Measurements from ENCODE around the gene MARVELD3. TPM values are rescaled to one million over a fixed set of nuclear protein-coding genes. Genes with fewer than 3 reads are reported as not detected.
"Not testable (repeated sequence)": the region's sequence is repeated elsewhere in the genome, so short reads cannot be mapped to it uniquely, and the experiment has no call there.

The MARVELD3 gene, protein sequence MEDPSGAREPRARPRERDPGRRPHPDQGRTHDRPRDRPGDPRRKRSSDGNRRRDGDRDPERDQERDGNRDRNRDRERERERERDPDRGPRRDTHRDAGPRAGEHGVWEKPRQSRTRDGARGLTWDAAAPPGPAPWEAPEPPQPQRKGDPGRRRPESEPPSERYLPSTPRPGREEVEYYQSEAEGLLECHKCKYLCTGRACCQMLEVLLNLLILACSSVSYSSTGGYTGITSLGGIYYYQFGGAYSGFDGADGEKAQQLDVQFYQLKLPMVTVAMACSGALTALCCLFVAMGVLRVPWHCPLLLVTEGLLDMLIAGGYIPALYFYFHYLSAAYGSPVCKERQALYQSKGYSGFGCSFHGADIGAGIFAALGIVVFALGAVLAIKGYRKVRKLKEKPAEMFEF
- not detected for total RNA-seq

- ATAC-seq (replicated peaks in 1 of 2) (peak; percentile 31 to 39), DNase-seq (peak; percentile 25 to 27)
- Mint-ChIP-seq H3K4me3 (peak within 1 kb of the TSS; percentile 65 to 68), H3K9me3 (no peaks in the 10 kb centered on the region), H3K4me1 (ENCODE audit: low read depth) (peaks cover 9% of the 10 kb centered on the region), H3K36me3 (ENCODE audit: insufficient read depth in 2 of 2) (no peaks in the 10 kb centered on the region), H3K27me3 (ENCODE audit: low read depth) (peaks cover 13% of the 10 kb centered on the region), H3K27ac (no peak within 1 kb of the TSS)
Measured at GRCh38 chr16:71626018-71626857, at the start of gene MARVELD3. MARVELD3 (plus strand) TSS chr16:71626184; CDS start chr16:71626230, 46 bp downstream.

GRCh38 chr16:71576971-71577370 is 49.0 kb upstream of the MARVELD3 start, which contains the start of gene TAT:
TAT (minus strand) TSS chr16:71577092; CDS start chr16:71576415, 677 bp downstream.
- Mint-ChIP-seq H3K27ac (no peak within 1 kb of the TSS), H3K9me3 (no peaks in the 10 kb centered on the region), H3K36me3 (ENCODE audit: insufficient read depth in 2 of 2) (no peaks in the 10 kb centered on the region), H3K4me3 (no peak within 1 kb of the TSS), H3K4me1 (ENCODE audit: low read depth) (no peaks in the 10 kb centered on the region), H3K27me3 (ENCODE audit: low read depth) (peaks cover 16% of the 10 kb centered on the region)
- DNase-seq (no peak), ATAC-seq (replicated peaks in 1 of 2) (no peak)

DNA sequence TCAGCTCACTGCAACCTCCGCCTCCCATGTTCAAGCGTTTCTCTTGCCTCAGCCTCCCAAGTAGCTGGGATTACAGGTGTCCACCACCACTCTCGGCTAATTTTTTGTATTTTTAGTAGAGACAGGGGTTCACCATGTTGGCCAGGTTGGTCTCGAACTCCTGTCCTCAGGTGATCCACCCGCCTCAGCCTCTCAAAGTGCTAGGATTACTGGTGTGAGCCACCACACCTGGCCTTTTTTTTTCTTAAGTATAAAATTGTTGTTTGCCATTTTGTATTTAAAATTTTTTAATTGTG is 43.5 kb upstream of the MARVELD3 start:
- not testable (repeated sequence) for H3K4me3 Mint-ChIP-seq; H3K4me1 Mint-ChIP-seq (ENCODE audit: low read depth); H3K36me3 Mint-ChIP-seq (ENCODE audit: insufficient read depth in 2 of 2); H3K27ac Mint-ChIP-seq; DNase-seq; H3K9me3 Mint-ChIP-seq; ATAC-seq (replicated peaks in 1 of 2)
- peaks cover 20% of the 10 kb centered on the region for H3K27me3 Mint-ChIP-seq (ENCODE audit: low read depth)

- H3K4me3 Mint-ChIP-seq = no peak overlapping the region
- H3K27me3 Mint-ChIP-seq (ENCODE audit: low read depth) = peaks cover 28% of the 10 kb centered on the region
- H3K9me3 Mint-ChIP-seq = no peaks in the 10 kb centered on the region
- DNase-seq (no peak), ATAC-seq (replicated peaks in 1 of 2) (no peak)
- no peaks in the 10 kb centered on the region for H3K4me1 Mint-ChIP-seq (ENCODE audit: low read depth)
- no peak overlapping the region for H3K27ac Mint-ChIP-seq
- no peaks in the 10 kb centered on the region for H3K36me3 Mint-ChIP-seq (ENCODE audit: insufficient read depth in 2 of 2)
Measured at GRCh38 chr16:71584543-71585317, 41.3 kb upstream of the MARVELD3 start.

GRCh38 chr16:71585318-71585703 is 40.7 kb upstream of the MARVELD3 start:
- H3K4me1 Mint-ChIP-seq (ENCODE audit: low read depth) = no peaks in the 10 kb centered on the region
- peaks cover 28% of the 10 kb centered on the region for H3K27me3 Mint-ChIP-seq (ENCODE audit: low read depth)
- ATAC-seq (replicated peaks in 1 of 2) (no peak), DNase-seq (no peak)
- no peaks in the 10 kb centered on the region for H3K9me3 Mint-ChIP-seq
- no peaks in the 10 kb centered on the region for H3K36me3 Mint-ChIP-seq (ENCODE audit: insufficient read depth in 2 of 2)
- H3K27ac Mint-ChIP-seq = no peak overlapping the region
- H3K4me3 Mint-ChIP-seq = no peak overlapping the region

DNA sequence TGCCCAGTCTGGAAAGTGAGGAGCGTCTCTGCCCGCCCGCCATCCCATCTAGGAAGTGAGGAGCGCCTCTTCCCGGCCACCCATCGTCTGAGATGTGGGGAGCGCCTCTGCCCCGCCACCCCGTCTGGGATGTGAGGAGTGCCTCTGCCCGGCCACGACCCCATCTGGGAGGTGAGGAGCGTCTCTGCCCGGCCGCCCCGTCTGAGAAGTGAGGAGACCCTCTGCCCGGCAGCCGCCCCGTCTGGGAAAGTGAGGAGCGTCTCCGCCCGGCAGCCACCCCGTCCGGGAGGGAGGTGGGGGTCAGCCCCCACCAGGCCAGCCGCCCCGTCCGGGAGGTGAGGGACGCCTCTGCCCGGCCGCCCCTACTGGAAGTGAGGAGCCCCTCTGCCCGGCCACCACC is 36.6 kb upstream of the MARVELD3 start:
- ATAC-seq (replicated peaks in 1 of 2); DNase-seq; H3K4me3 Mint-ChIP-seq; H3K27ac Mint-ChIP-seq; H3K9me3 Mint-ChIP-seq; H3K36me3 Mint-ChIP-seq (ENCODE audit: insufficient read depth in 2 of 2); H3K4me1 Mint-ChIP-seq (ENCODE audit: low read depth): not testable (repeated sequence)
- H3K27me3 Mint-ChIP-seq (ENCODE audit: low read depth) = peaks cover 49% of the 10 kb centered on the region

- not testable (repeated sequence) for ATAC-seq (replicated peaks in 1 of 2); H3K36me3 Mint-ChIP-seq (ENCODE audit: insufficient read depth in 2 of 2); H3K9me3 Mint-ChIP-seq; H3K4me3 Mint-ChIP-seq; H3K4me1 Mint-ChIP-seq (ENCODE audit: low read depth); DNase-seq; H3K27ac Mint-ChIP-seq
- peaks cover 49% of the 10 kb centered on the region for H3K27me3 Mint-ChIP-seq (ENCODE audit: low read depth)
Measured at GRCh38 chr16:71590071-71590470, 35.9 kb upstream of the MARVELD3 start.

- no peak overlapping the region for H3K27ac Mint-ChIP-seq
- no peaks in the 10 kb centered on the region for H3K36me3 Mint-ChIP-seq (ENCODE audit: insufficient read depth in 2 of 2)
- no peak for ATAC-seq (replicated peaks in 1 of 2)
- no peak overlapping the region for H3K4me3 Mint-ChIP-seq
- no peak for DNase-seq
- no peaks in the 10 kb centered on the region for H3K9me3 Mint-ChIP-seq
- no peaks in the 10 kb centered on the region for H3K4me1 Mint-ChIP-seq (ENCODE audit: low read depth)
- H3K27me3 Mint-ChIP-seq (ENCODE audit: low read depth) = peaks cover 49% of the 10 kb centered on the region
Measured at GRCh38 chr16:71590584-71590983, 35.4 kb upstream of the MARVELD3 start.

- no peaks in the 10 kb centered on the region for H3K4me1 Mint-ChIP-seq (ENCODE audit: low read depth)
- H3K27me3 Mint-ChIP-seq (ENCODE audit: low read depth) = peaks cover 48% of the 10 kb centered on the region
- H3K27ac Mint-ChIP-seq = no peak overlapping the region
- H3K4me3 Mint-ChIP-seq = no peak overlapping the region
- H3K36me3 Mint-ChIP-seq (ENCODE audit: insufficient read depth in 2 of 2) = no peaks in the 10 kb centered on the region
- no peak for DNase-seq
- no peak for ATAC-seq (replicated peaks in 1 of 2)
- H3K9me3 Mint-ChIP-seq = no peaks in the 10 kb centered on the region
Measured at GRCh38 chr16:71591917-71592316, 34.1 kb upstream of the MARVELD3 start.

- DNase-seq (no peak), ATAC-seq (replicated peaks in 1 of 2) (no peak)
- Mint-ChIP-seq H3K36me3 (ENCODE audit: insufficient read depth in 2 of 2) (no peaks in the 10 kb centered on the region), H3K9me3 (no peaks in the 10 kb centered on the region), H3K27me3 (ENCODE audit: low read depth) (peaks cover 43% of the 10 kb centered on the region), H3K4me3 (no peak overlapping the region), H3K4me1 (ENCODE audit: low read depth) (no peaks in the 10 kb centered on the region), H3K27ac (no peak overlapping the region)
Measured at GRCh38 chr16:71593048-71593999, 32.7 kb upstream of the MARVELD3 start.

DNA sequence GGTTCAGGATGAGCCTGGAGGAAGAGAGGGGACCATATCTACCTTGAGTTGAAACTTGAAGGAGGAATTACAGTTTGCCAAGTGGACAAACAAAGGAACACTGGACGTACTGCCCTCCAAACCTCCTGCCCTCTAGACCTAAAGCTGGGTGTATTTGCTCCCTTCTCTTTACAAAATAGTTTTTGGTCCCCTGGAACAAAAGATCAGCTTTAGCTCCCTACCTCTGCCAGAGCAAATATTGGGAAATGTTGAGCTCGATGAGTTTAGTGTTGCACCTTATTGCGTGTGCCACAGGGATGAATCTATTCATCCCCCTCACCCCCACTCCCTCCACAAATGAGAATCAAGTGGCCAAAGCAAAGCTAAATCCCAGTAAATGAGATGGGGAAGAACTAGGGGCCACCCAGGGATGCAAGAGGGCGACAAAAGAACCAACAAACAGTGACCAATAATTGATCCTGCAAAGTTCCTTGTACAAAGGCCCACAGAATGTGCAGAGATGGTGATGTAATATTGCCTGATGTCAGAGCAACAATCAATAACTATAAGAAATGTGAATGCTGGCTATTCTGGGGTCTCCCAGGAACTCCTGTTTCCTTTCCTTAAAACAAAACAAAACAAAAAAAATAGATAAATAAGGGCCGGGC is 31.9 kb upstream of the MARVELD3 start:
- no peaks in the 10 kb centered on the region for H3K4me1 Mint-ChIP-seq (ENCODE audit: low read depth)
- H3K4me3 Mint-ChIP-seq = no peak overlapping the region
- H3K9me3 Mint-ChIP-seq = no peaks in the 10 kb centered on the region
- DNase-seq (no peak), ATAC-seq (replicated peaks in 1 of 2) (no peak)
- H3K36me3 Mint-ChIP-seq (ENCODE audit: insufficient read depth in 2 of 2) = no peaks in the 10 kb centered on the region
- no peak overlapping the region for H3K27ac Mint-ChIP-seq
- peaks cover 38% of the 10 kb centered on the region for H3K27me3 Mint-ChIP-seq (ENCODE audit: low read depth)

- H3K9me3 Mint-ChIP-seq; H3K27ac Mint-ChIP-seq; H3K4me1 Mint-ChIP-seq (ENCODE audit: low read depth); ATAC-seq (replicated peaks in 1 of 2); DNase-seq; H3K4me3 Mint-ChIP-seq; H3K36me3 Mint-ChIP-seq (ENCODE audit: insufficient read depth in 2 of 2): not testable (repeated sequence)
- H3K27me3 Mint-ChIP-seq (ENCODE audit: low read depth) = peaks cover 37% of the 10 kb centered on the region
Measured at GRCh38 chr16:71595340-71595826, 30.6 kb upstream of the MARVELD3 start.

All from activated T-cell treated with anti-CD3 and anti-CD28 coated beads, Interleukin-2, amount 50 U/mL, for 72 hours (primary cell).